Amniotic epithelial cell (primary cell): Measurements from ENCODE around the gene ZNF622.
A peak's percentile ranks its signal among the peaks of the same experiment; 100 is the strongest.

Experiments
- DNase-seq: peaks from one replicate; pipeline ENCODE4 v3.0.0-alpha.2; 2010; ENCODE audit warnings: low read depth

The ZNF622 gene

GRCh38 chr5:16465544-16466432 is at the start of gene ZNF622:
Gene ZNF622 (minus strand): TSS chr5:16465800. CDS start chr5:16465665, 135 bp downstream.
- peak; percentile 86 for DNase-seq

DNA sequence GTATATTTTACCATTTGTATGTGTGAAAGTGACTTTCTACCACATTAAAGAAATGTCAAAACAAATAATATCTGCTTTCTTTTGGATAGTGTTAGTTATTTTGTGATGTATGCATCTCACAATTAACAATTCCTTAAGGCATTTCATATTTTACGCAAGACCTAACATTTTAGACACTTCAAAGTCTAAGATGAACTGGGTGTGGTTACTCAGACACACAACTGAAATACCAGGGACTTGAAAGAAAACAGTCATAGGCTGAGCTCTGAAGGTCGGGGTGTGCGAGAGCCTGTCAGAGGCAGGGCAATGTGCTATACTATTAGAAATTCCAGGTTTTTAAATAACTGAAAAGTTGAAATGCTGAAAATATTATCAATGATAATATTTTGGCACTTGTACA is 44.5 kb upstream of the ZNF622 start:
- peak; percentile 17 for DNase-seq

DNA sequence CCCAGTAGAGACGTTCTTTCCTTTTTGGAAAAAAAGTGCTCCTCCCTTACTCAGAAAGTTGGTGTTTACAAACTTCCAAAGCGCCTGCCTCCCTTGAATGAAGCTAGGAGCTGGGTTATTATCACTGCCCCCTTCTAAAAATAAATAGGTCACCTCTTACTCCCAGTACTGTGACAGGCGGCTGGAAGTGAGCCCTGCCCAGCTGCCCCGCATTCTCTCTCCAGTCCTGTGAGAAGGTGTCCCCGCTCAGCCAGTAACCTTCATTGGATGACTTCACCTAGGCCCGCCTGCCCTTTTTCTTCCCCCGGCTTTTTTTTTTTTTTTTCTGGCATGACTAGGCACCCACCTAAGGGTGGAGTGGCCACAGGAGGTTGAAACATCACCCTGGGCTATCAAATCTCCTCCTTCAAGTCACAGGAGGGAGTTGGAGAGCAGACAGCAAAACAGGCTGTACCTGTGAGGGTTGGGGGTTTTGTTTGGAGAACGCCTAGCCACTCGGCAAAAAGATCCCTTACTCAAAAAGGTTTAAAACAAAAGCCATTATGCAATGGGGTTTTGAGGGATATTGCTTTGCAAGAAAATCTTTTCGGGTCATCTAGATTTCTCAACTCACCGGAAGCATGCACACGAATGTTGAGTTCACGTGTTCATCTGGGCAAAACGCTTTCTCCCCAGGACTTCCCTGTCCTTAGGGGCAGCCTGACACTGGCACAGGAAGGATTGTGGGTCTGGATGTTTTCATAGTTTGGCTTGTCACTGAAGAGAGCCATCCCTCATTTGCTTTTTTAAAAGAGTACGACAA is 43.3 kb upstream of the ZNF622 start:
- peak; percentile 16 for DNase-seq

- DNase-seq, result no peak
Measured at GRCh38 chr5:16507716-16508115, 42.1 kb upstream of the ZNF622 start.

GRCh38 chr5:16505904-16506303 is 40.3 kb upstream of the ZNF622 start:
- no peak for DNase-seq

- DNase-seq, result no peak
Measured at GRCh38 chr5:16505140-16505891, 39.7 kb upstream of the ZNF622 start.

DNA sequence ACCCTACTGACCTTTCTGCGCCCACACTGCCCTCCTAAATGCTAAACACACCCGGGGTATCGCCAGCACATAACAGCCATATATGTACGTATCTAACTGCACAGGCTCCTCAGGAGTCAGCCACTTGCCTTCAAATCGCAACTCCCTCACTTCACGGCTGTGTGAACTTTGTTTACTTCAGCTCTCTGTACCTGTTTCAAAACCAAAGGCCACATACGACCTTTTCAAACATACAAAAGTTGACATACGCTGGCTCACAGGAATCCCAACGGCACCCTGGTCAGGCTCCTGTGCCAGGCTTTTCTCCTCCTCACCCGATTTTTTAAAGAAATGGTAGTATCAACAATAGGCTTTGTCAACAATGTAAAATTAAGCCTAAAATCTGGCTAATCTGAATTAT is 39.0 kb upstream of the ZNF622 start:
- no peak for DNase-seq

- peak; percentile 12 for DNase-seq
Measured at GRCh38 chr5:16502866-16503265, 37.3 kb upstream of the ZNF622 start.

DNA sequence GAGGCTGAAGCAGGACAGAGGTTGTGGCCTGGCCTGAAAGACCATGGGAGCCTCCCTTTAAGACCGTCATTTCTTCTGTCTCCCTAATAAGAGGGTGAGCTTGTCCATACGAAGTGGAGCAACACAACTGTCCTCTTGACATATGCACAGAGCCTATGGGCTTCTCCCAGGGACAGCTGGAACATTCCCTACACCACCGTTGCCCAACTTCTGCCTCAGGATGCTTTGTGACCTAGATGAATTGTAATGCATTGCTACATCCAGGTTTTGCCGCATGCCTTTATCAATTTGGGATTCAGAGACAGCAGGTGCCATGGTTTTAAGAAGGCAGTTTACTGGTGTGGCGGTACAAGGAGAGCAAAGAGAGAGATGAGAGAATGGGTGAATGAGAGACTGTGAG is 34.4 kb upstream of the ZNF622 start:
- DNase-seq, result no peak

- no peak for DNase-seq
Measured at GRCh38 chr5:16497546-16497945, 31.9 kb upstream of the ZNF622 start.

GRCh38 chr5:16493261-16493660 is 27.7 kb upstream of the ZNF622 start:
- DNase-seq, result no peak

DNA sequence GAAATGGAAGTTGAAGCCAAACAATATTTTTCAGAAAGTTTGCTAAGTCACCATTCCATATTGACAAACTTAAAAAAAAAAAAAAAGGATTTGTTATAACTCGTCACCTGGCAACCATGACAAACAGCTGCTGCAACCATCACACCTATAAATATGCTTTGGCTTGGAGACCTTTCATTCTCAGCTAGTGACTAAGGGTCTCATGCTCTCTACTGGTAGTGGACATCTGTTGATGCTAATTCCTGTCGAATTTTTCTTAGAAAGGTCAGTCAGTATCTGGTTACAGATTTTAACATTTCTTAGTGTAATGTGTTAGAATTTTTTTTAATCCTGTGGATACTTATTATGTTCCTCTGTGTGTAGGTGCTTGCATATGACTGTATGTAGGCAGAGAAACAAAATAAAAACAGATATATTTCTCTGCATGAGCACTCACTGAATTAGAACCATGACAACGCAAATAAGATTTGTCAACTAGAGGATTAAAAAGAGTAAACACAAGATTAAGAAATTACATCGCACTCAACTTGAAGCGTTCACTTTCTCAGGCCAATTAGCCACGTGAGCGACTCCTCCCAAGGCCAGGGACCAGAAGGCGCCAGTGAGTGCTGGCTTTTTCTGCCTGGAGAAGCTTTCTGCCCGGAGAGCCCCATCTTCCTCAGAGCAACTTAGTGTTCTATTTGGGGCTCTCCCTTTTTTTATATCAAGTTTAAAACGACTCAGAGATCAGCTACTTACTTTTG is 27.0 kb upstream of the ZNF622 start:
- peak; percentile 33 for DNase-seq

- no peak for DNase-seq
Measured at GRCh38 chr5:16490911-16491310, 25.3 kb upstream of the ZNF622 start.

DNA sequence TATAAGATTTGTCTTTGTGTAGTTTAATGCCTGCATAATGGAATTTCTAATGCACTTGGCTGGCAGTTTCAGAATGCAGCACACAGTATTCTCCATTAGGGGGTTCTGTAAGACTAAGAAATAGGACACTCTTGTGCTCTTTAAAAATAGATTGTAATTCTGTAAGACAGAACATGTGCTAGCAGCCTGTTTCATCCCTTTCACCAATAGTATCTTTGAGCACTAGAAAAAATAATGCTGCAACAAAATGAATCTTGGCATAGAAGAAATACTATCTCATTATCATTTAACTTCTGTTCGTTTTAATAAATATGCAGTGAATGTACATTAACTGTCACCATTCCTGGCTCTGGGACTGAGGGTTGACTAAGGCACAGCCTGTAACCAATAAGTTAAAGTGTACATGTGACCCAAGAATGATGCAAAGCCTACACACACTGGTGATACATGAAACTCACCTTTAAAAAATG is 23.8 kb upstream of the ZNF622 start:
- DNase-seq, result peak; percentile 56

GRCh38 chr5:16487456-16487855 is 21.9 kb upstream of the ZNF622 start:
- DNase-seq, result no peak

DNA sequence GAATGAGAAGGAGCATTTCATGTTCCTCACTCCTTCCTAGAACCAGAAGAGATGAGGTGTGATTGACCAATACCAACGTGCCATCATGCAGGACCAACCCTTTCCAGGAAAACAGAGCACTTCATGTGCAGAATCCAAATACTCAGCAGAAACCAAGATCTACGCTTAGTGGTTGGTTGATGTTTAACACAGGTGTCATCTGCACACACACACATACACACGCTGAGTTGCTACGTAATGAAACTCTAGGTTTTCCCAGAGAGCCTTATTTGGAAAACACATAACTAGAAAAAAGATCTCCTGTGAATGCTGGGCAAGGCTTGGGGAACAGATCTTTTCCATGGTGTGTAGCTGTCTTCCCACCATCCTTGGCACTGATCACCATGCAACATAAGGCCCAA is 21.1 kb upstream of the ZNF622 start:
- DNase-seq, result no peak

- no peak for DNase-seq
Measured at GRCh38 chr5:16485656-16486055, 20.1 kb upstream of the ZNF622 start.

DNA sequence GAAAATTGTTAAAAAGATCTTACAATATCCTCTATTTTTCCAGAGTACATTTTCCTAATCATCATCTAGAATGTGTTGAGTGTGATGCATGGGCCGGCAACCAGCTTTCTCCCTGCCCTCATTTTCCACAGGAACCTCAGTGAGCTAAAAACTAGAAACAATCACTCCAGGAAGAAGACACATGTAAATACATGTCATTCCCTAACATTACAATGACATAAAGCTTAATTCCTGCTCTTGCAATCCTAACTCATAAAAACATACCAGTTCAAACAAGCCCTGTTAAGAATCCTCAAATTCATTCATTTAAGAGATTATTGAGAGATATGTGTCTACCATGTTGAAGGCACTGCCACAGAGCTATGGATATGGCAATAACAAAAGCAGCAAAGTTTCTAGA is 18.5 kb upstream of the ZNF622 start:
- no peak for DNase-seq

DNA sequence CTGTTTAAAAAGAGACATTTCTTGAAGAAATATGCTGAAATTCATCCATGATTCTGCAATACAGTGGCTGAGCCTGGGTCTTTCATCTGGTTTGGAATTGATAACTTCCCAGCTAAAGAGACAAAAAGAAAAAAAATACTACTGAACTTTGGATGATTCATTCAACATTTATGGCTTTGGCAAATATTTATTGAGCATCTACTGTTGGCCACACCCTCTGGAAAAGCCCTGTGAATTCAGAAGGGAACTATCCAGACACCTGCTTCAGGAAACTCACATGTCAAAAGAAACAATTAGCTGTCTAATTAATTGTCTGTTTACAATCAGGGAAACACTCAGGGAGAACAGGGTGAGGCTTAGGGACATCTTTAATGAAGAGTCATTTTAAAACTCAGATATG is 17.8 kb upstream of the ZNF622 start:
- DNase-seq, result no peak

DNA sequence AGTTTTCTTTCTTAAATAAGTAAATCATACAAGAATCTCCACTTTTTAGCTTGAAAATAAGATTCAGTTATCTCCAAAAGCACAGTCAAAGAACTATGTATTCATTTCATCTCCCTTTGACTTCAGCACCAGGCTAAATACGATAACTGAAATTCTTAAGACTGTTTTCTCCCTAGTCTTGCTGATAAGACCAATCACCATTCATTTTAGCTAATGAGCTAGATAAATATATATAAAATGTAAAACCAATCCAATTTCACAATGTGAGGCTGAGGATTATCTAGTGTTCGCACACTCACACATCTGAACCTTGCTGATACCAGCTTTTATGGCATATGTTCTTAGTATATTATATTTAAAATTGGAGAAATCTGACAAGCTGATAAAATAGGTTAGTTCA is 17.3 kb upstream of the ZNF622 start:
- DNase-seq, result no peak

DNA sequence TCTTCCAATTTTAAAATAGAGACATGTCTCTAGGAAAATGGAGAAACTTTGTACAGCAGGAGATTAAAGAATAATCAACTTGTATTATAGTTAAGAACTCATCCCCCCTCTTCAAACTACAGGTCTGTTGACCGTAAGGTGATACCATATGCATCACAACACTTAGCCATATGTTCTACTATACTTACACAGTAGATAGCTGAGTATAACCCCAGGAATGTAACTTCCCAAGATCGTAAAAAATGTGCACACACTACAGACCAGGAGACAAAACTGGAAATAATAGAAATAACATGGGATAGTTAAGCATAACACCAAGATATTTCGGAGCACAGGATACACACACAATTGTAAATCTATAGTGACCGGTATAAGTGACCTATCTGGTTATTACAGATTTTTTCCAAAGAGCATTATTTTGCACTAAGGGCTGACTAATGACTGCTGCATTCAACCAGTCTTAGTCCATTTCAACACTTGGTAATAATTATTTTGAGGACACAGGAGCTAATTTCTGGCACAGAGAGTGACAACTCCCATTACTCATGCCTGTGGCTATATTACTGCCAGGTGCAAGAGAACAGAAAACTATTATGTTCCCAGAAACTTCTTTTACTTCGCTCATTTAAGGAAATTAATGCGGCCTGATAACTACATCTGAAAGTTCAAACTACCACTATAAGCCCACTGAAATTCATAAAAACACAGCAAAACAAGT is 15.4 kb upstream of the ZNF622 start:
- no peak for DNase-seq
